Activated CD4-positive, alpha-beta T cell treated with anti-CD3 and anti-CD28 coated beads, Interleukin-2, amount 50 U/mL, for 1 hour (primary cell): Measurements from ENCODE around the gene UNC79.

Experiments used
- DNase-seq: peaks from one replicate; pipeline ENCODE4 v3.0.0-alpha.2; 2020

Gene UNC79

DNA sequence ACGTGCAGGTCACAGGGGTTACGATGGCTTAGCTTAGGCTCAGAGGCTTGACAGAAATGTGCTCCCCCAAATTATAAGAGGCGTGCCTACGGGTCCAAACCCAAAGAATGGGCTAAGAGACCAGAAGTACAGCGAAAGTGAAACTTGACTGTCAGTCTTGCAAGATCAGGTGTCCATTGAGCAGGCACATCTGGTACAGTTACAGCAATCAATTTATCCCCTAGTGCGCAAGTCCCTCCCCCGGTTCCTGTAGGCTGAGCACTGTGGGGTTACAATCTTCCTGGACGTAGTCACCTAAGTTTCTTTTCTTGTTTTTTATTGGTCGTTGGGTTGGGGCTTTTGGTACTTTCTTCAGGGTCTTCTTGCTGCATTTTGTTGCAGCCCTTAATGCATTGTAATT, 134.2 kb downstream of the UNC79 start:
- DNase-seq: no peak

- DNase-seq: no peak
Observed at GRCh38 chr14:93566065-93566693, 135.4 kb downstream of the UNC79 start.

GRCh38 chr14:93571275-93571674, 140.5 kb downstream of the UNC79 start:
- DNase-seq: no peak

GRCh38 chr14:93579178-93579577, 148.4 kb downstream of the UNC79 start:
- no peak for DNase-seq

GRCh38 chr14:93582516-93582915, 151.8 kb downstream of the UNC79 start:
- no peak for DNase-seq

DNA sequence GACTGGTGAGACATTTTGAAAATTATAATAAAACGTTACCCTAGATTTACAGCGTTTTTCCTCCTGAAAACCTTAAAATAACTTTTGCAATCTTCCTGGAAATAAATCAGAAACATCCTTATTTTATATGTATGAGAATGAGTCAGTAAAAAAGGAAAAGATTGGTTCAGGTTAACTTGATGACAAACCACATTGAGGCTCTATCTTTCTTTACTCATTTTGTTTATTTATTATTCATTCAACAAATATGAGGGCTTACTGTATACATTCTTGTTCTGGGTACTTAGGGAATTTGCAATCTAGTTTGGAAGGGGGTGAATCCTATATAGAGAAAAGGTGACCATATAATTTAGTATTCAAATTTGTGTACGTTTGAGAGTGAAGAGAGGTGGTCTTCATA, 156.6 kb downstream of the UNC79 start:
- no peak for DNase-seq

- no peak for DNase-seq
Observed at GRCh38 chr14:93591506-93591905, 160.8 kb downstream of the UNC79 start.

GRCh38 chr14:93592786-93593185, 162.0 kb downstream of the UNC79 start:
- DNase-seq: no peak

DNA sequence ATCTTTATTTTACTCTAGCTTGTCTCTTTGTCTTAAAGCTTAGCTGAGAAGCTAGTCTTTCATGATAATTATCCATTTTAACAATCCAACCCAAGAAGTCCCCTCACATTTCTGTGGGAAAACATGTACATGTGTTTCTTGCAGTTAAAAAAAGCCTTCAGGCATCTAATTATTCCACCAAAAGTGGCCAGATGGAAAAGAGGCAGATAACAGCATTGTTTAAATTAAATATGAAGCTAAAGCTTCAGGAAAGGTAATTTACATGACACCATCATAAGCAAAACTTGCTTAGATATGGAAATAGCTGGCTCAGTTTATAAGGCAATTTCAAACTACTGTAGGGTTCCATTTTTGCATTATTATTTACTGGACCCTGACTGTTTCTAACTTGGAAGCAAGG, 175.4 kb downstream of the UNC79 start:
- DNase-seq: no peak

DNA sequence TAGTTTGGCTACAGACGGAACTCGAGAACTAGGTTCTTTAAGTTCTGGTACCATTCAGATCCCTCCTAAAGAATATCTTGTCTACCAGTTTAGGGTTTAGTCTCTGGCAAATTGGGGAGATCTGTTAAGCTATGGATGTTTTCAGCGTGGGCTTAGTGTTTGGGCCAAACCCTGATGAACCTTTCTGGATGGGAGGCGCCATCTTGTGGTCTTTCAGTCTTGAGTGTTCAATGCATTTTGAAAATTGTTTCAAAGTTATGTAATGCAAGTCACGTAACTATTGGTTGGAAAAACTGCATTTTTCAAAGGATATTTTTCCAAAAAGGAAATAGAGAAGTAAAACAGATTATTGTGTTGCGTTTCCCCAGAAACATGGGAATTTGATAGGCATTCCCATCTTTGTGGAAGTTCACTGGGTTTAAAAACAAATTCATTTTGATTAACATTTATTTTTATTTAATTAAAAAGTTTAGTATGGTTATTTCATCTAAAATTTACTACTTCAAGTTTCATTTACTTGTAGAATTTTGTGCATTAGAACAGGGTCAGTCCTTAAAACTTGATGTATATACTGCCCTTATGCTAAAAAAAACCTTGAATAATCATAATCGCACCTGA, 188.5 kb downstream of the UNC79 start:
- DNase-seq: no peak

- DNase-seq: no peak
Observed at GRCh38 chr14:93628048-93628447, 197.3 kb downstream of the UNC79 start.

DNA sequence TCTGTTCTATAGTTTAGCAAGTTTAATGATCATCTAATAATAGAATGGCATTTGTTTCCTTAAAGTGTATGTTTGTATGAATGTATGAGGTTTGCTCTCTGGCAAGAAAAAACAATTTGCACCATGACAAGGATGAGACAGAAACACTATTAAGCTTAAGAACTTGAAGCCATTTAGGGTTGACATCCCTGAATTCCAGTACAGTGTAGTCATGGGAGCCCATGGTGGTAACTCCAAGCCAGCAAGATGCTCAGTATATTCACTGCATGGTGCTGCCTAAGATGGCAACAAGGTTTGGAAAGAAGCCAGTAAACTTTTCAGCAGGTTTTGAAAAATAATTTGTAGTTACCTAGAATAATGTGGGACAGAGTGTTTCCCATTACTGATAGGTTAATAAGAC, 198.9 kb downstream of the UNC79 start:
- DNase-seq: no peak

GRCh38 chr14:93638790-93639189, 208.1 kb downstream of the UNC79 start:
- DNase-seq: no peak

DNA sequence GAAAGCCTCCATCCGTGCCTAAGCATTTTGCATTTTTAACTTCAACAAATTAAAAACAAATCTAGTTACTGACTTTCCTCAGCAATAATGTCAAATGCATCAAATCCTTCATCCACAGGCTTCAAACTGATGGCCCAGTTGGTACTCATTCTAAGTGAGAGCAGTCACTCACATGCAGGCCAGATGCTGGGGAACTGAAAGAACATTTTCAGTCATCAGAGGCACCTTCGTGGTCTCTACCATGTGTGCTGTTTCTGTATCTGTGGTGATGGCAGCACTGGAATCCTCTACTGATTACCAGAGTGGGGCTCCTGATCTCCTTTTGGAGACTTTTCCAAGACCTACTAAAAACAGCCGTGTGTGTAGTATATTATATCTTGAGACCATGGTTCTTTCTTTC, 212.4 kb downstream of the UNC79 start:
- no peak for DNase-seq

DNA sequence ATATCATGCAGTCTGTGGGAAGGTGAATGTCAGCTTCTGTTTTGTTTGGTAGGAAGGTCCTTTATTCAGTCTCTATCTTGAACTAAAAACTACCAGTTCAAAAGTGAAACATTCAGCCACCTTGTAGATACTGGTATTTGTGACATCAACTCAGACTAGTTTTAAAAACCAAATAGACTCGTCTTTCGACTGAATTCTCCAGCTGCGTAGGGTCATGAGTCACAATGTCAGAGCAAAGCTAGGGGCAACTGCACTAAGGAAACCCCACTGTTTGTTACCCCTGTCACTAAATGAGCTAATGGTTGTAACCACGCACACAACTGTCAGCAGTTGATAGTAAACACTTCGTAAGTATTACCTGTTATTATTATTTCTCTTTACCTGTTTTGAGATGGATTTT, 212.9 kb downstream of the UNC79 start:
- no peak for DNase-seq

DNA sequence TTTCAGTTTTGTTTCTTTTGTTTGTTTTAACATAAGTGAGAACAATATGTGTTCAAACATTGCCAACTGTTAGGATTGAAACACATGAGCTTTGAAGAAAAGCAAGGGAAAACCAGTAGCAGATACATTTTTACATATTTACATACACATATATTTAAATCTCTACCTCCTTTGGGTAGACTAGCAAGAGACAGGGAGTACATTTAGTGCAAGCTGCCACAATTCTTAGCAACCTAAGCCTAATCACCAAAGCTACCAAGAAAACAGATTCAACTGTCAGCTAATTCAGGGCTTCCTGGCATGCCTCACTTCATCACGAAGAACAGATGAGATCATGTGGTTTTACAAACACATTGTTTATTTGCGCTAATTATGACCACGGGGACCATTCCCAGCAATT, 214.5 kb downstream of the UNC79 start:
- DNase-seq: no peak

- DNase-seq: no peak
Observed at GRCh38 chr14:93648440-93649168, 217.9 kb downstream of the UNC79 start.

DNA sequence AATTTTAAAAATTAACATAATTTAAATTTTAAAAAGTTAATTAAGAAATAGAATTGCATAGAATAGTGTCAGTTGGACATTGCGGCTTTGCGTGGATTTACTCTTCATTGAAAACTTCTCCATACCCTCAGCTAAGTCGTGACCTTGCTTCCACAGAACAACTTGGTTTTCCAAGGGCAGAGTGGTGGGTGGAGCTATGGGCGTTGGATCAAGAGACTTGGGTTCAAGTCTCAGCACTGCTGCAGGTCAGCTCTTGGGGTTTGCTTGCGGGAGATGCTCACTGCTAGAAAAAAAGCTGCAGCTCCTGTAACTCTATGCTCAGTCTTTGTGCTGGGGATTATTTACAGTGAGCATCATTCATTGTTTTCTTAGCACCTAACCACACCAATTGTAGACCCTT, 223.9 kb downstream of the UNC79 start:
- DNase-seq: no peak

DNA sequence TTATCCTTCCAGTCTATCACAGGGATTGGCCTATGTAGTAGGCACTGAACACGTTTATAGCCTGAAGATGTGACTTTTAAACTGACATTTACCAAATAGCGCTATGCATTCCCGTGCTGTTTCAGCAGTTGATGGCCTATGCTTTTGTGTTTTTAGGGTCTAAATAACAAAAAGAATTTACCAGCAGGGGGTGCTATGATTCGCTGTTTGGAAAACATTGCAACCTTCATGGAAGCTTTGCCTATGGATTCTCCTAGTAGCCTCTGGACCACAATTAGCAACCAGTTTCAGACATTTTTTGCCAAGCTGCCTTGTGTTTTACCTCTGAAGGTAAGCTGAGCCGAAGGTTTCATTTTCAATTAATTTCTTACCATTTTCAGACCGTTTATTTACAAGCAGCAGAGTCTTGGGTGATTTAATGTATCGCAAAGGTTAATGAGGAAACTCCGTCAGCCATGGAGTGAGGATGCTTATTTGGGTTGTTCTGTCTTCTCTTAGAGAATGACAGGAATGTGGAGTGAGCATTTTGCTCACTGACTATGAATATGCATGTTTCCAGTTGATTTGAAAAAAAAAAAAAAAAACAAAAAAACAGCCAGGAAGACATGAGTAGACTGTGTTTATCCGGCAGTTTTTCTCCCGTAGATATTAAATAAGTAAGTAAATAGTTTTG, 224.5 kb downstream of the UNC79 start:
- DNase-seq: no peak

DNA sequence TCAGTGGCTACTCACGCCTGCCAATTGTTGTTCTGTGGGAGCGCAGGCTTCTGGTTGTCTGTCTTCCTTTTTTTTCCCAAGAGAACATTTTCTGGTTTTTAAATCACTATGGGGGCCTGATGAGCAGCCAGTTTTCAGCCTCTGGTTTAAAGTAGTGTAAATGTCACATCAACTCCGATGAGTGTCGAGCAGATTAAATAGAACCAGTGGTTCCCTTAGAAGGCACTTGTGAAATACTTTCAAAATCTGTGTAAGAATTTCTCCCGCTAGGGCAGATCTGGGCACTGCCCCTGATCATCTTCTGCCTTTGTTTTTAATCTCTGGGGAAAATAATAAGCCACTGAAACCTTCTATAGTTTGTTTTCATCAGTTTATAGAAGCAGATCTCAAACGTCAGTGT, 227.1 kb downstream of the UNC79 start:
- DNase-seq: no peak

DNA sequence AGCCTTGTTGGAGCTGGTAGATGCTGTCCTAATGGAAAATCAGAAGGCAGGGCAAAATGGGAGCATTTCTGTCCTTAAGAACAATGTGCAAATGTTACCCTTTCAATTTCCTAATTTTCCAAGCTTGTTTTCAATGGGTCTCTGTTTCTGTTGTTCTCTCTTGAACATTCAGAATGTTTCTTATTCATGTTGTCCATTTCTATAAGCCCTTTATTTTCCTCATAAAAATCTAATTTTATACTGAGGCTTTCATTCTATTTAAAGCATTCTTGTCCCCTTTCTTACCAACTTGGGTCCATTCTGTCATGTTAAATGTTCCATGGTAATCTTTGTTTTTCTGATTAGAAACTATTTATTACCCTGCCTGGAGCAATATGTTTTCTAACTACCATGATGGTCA, 232.6 kb downstream of the UNC79 start:
- DNase-seq: no peak

GRCh38 chr14:93665169-93665568, 234.4 kb downstream of the UNC79 start:
- DNase-seq: no peak

DNA sequence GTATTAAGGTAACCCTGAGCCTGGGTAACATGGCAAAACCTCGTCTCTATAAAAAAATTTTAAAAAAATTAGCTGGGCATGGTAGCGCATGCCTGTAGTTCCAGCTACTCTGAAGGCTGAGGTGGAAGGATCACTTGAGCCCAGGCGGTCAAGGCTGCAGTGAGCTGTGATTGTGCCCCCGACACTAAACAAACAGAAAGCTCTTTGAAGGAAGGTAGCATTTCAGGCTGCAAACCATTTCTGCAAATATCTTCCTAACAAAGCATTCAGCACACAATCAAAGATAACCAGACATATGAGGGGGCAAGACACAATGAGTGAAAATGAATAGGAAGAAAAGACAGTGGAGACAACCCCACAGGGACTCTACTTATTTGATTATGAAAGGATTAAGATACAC, 238.9 kb downstream of the UNC79 start:
- no peak for DNase-seq

DNA sequence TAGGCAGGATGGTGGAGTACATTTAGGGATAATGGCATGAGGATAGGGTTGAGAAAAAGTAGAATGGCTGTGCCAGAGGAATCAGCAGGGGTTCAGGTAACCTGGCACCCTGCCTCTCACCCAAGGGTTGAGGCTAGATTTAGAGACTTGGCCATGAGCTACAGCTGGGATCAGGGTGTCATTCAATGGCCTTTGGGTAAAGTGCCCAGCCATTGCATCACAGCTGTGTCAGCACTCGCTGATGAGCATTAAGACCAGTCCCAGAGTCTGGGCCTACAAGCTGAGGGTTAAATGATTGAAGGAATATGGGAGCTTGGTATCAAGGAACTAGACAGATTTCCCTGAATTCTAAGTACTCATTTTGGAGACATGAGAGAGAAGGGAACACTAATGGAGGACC, 243.6 kb downstream of the UNC79 start:
- no peak for DNase-seq
